ENCODE measurements around the gene ZNHIT2.
A peak's percentile ranks its signal among the peaks of the same experiment; 100 is the strongest.

Gene ZNHIT2

GRCh38 chr11:65112546-65113360 lies 4.7 kb downstream of the ZNHIT2 start:
- TF ChIP-seq EZH2phosphoT487 (IDR thresholded peaks at IDR 0.05; ENCODE audit: borderline replicate concordance): no peak
- TF ChIP-seq CTCF (conservative IDR thresholded peaks at IDR 0.05; ENCODE audit: low read length): peak; percentile 74
- Histone ChIP-seq H3K9me2 (replicated peaks; ENCODE audit: low read depth, low read length) (no peaks in the 10 kb centered on the region), H3K27me3 (ENCODE audit: insufficient read depth, low read length, poor library complexity, severe bottlenecking) (no peaks in the 10 kb centered on the region), H3K9ac (ENCODE audit: low read depth, low read length, poor library complexity, severe bottlenecking) (peak overlapping the region; percentile 74), H3K4me1 (ENCODE audit: insufficient read depth, low read length, poor library complexity, severe bottlenecking) (peaks cover 26% of the 10 kb centered on the region), H2AFZ (ENCODE audit: low read length) (peak overlapping the region; percentile 62; the same call in 1 of the 2 replicates), H3K79me2 (ENCODE audit: insufficient read depth, low read length) (peaks cover 14% of the 10 kb centered on the region; the same call in 1 of the 2 replicates), H4K20me1 (ENCODE audit: insufficient read depth, low read length, poor library complexity, severe bottlenecking) (peaks cover 6% of the 10 kb centered on the region), H3K4me3 (ENCODE audit: low read length, poor library complexity, severe bottlenecking) (peak overlapping the region; percentile 75), H3K4me2 (ENCODE audit: low read depth, low read length, poor library complexity, severe bottlenecking) (peak overlapping the region; percentile 97), H3K36me3 (ENCODE audit: insufficient read depth, low read length) (peaks cover 13% of the 10 kb centered on the region; the same call in 1 of the 2 replicates), H3K9me3 (ENCODE audit: insufficient read depth, low read depth, low read length) (no peaks in the 10 kb centered on the region), H3F3A (ENCODE audit: low read depth) (peaks cover 5% of the 10 kb centered on the region; the same call in 1 of the 2 replicates)

- peaks cover 25% of the 10 kb centered on the region for H3K4me1 ChIP-seq (ENCODE audit: insufficient read depth, low read length, poor library complexity, severe bottlenecking)
- H4K20me1 ChIP-seq (ENCODE audit: insufficient read depth, low read length, poor library complexity, severe bottlenecking): peaks cover 6% of the 10 kb centered on the region
- peaks cover 13% of the 10 kb centered on the region; the same call in 1 of the 2 replicates for H3K36me3 ChIP-seq (ENCODE audit: insufficient read depth, low read length)
- H3K4me3 ChIP-seq (ENCODE audit: low read length, poor library complexity, severe bottlenecking): peak within 1 kb of the TSS; percentile 75
- H3K79me2 ChIP-seq (ENCODE audit: insufficient read depth, low read length): peaks cover 10% of the 10 kb centered on the region; the same call in 1 of the 2 replicates
- TF ChIP-seq CTCF (conservative IDR thresholded peaks at IDR 0.05; ENCODE audit: low read length): no peak
- no peak for TF ChIP-seq EZH2phosphoT487 (IDR thresholded peaks at IDR 0.05; ENCODE audit: borderline replicate concordance)
- peaks cover 5% of the 10 kb centered on the region; the same call in 1 of the 2 replicates for H3F3A ChIP-seq (ENCODE audit: low read depth)
- no peaks in the 10 kb centered on the region for H3K9me2 ChIP-seq (replicated peaks; ENCODE audit: low read depth, low read length)
- H2AFZ ChIP-seq (ENCODE audit: low read length): peak within 1 kb of the TSS; percentile 62; the same call in 1 of the 2 replicates
- H3K4me2 ChIP-seq (ENCODE audit: low read depth, low read length, poor library complexity, severe bottlenecking): peak within 1 kb of the TSS; percentile 97
- H3K9me3 ChIP-seq (ENCODE audit: insufficient read depth, low read depth, low read length): no peaks in the 10 kb centered on the region
- H3K9ac ChIP-seq (ENCODE audit: low read depth, low read length, poor library complexity, severe bottlenecking): peak within 1 kb of the TSS; percentile 74
- H3K27me3 ChIP-seq (ENCODE audit: insufficient read depth, low read length, poor library complexity, severe bottlenecking): no peaks in the 10 kb centered on the region
These were observed 5.6 kb downstream of the ZNHIT2 start, which contains the start of gene TM7SF2 for GRCh38 chr11:65111744-65112545. Gene TM7SF2 (plus strand): TSS chr11:65111872. CDS start chr11:65112016, 144 bp downstream.

GRCh38 chr11:65111159-65111743 lies 6.2 kb downstream of the ZNHIT2 start:
- Histone ChIP-seq H3K4me2 (ENCODE audit: low read depth, low read length, poor library complexity, severe bottlenecking) (peak overlapping the region; percentile 97), H2AFZ (ENCODE audit: low read length) (no peak overlapping the region), H3K36me3 (ENCODE audit: insufficient read depth, low read length) (peaks cover 13% of the 10 kb centered on the region; the same call in 1 of the 2 replicates), H3K4me3 (ENCODE audit: low read length, poor library complexity, severe bottlenecking) (peak overlapping the region; percentile 75), H3K79me2 (ENCODE audit: insufficient read depth, low read length) (peaks cover 3% of the 10 kb centered on the region; the same call in 1 of the 2 replicates), H3K4me1 (ENCODE audit: insufficient read depth, low read length, poor library complexity, severe bottlenecking) (peaks cover 18% of the 10 kb centered on the region), H3K9me3 (ENCODE audit: insufficient read depth, low read depth, low read length) (no peaks in the 10 kb centered on the region), H3F3A (ENCODE audit: low read depth) (peaks cover 5% of the 10 kb centered on the region; the same call in 1 of the 2 replicates), H3K9ac (ENCODE audit: low read depth, low read length, poor library complexity, severe bottlenecking) (no peak overlapping the region), H4K20me1 (ENCODE audit: insufficient read depth, low read length, poor library complexity, severe bottlenecking) (peaks cover 6% of the 10 kb centered on the region), H3K9me2 (replicated peaks; ENCODE audit: low read depth, low read length) (no peaks in the 10 kb centered on the region), H3K27me3 (ENCODE audit: insufficient read depth, low read length, poor library complexity, severe bottlenecking) (no peaks in the 10 kb centered on the region)
- no peak for TF ChIP-seq EZH2phosphoT487 (IDR thresholded peaks at IDR 0.05; ENCODE audit: borderline replicate concordance)
- TF ChIP-seq CTCF (conservative IDR thresholded peaks at IDR 0.05; ENCODE audit: low read length): no peak
